HCEC 1CT (cell line): ENCODE measurements around the gene KRTAP4-2.
"Not testable (repeated sequence)": the region's sequence is repeated elsewhere in the genome, so short reads cannot be mapped to it uniquely, and the experiment has no call there.

Experiments used
- DNase-seq: peaks from one replicate; pipeline ENCODE4 v3.0.0-alpha.2; 2017

Gene KRTAP4-2

DNA sequence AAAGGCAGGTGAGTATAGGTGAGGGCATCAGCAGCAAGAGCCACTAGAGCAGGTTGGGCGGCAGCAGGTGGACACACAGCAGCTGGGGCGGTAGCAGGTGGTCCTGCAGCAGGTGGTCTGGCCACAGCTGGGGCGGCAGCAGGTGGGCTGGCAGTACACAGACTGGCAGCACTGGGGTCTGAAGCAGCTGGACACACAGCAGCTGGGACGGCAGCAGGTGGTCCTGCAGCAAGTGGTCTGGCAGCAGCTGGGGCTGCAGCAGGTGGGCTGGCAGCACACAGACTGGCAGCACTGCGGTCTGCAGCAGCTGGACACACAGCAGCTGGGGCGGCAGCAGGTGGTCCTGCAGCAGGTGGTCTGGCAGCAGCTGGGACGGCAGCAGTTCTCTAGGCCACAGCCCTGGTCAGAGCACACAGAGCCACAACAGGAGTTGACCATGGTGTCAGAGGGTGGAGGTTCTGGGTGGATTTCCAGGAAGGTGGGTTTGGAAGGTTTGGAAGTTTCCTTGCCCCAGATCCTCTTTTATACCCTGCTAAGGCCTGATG, at the start of gene KRTAP4-2:
KRTAP4-2 (minus strand) TSS at position 495 of the 545 bp plus-strand sequence; CDS start at position 438, 57 bp downstream.
- DNase-seq, result no peak

- DNase-seq, result not testable (repeated sequence)
These were observed 48.6 kb upstream of the KRTAP4-2 start, which contains the start of gene KRTAP9-2 for GRCh38 chr17:41226598-41227095. KRTAP9-2 (plus strand) TSS chr17:41226648; CDS start chr17:41226655, 7 bp downstream.

DNA sequence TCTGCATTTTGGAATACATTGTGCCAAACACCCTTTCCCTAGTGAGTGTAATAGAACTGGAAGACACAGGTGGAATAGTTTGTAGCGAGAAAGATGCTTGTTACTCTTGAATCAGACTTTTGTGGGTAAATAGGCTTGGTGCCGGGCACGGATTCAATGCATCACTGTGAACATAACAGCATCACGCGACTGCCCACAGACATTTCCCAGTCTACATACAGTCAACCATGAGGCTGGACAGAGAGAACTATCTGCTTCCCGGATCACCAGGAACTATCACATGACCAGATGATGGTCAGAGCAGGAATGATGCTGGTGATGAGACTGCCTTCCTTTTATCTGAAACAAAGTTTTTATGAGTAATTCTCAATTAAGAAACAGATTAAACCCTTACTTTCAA, 48.0 kb upstream of the KRTAP4-2 start:
- no peak for DNase-seq

- peak; percentile 1 for DNase-seq
These were observed 45.8 kb upstream of the KRTAP4-2 start for GRCh38 chr17:41223821-41224220.

DNA sequence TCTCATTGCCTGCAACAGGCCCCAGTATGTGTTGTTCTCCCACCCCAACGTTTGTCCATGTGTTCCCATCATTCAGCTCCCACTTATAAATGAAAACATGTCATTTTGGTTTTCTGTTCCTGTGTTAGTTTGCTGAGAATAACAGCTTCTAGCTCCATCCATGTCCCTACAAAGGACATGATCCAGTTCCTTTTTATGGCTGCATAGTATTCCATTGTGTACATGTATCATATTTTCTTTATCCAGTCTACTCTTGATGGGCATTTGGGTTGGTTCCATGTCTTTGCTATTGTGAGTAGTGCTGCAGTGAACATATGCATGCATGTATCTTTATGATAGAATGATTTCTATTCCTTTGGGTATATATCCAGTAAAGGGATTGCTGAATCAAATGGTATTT, 37.7 kb upstream of the KRTAP4-2 start:
- DNase-seq, result no peak

GRCh38 chr17:41212524-41213169, 34.6 kb upstream of the KRTAP4-2 start:
- no peak for DNase-seq

- peak; percentile 48 for DNase-seq
These were observed 33.9 kb upstream of the KRTAP4-2 start for GRCh38 chr17:41211845-41212466.

DNA sequence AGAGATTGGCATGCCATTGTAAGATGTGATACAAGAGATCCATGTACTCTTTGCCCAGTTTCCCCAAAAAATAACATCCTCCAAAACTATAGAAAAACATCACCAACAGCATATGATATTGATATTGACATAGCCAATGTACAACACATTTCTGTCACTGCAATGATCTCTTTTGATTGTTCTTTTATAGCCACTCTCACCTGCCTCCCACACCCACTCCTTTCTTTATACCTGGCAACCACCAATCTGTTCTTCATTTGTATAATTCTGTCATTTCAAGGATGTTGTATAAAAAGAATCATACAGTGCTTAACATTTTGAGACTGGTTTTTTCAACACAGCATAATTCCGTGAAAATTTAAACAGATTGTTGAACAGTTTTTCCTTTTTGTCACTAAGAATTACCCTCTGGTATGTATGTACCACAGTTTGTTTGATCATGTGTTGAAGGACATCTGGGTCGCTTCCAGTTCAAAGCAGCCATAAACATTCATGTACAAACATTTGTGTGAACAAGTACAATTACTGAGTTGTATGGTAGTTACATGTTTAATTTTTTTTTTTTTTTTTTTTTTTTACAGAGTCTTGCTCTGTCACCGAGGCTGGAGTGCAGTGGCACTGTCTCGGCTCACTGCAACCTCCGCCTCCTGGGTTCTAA, 21.5 kb upstream of the KRTAP4-2 start:
- no peak for DNase-seq

- DNase-seq, result no peak
These were observed 18.0 kb upstream of the KRTAP4-2 start for GRCh38 chr17:41196068-41196467.

GRCh38 chr17:41190328-41190727, 12.3 kb upstream of the KRTAP4-2 start:
- no peak for DNase-seq

GRCh38 chr17:41189837-41190318, 11.9 kb upstream of the KRTAP4-2 start, which contains the start of gene KRTAP9-1:
KRTAP9-1 (plus strand) TSS chr17:41189887; CDS start chr17:41189887, 0 bp downstream.
- not testable (repeated sequence) for DNase-seq

DNA sequence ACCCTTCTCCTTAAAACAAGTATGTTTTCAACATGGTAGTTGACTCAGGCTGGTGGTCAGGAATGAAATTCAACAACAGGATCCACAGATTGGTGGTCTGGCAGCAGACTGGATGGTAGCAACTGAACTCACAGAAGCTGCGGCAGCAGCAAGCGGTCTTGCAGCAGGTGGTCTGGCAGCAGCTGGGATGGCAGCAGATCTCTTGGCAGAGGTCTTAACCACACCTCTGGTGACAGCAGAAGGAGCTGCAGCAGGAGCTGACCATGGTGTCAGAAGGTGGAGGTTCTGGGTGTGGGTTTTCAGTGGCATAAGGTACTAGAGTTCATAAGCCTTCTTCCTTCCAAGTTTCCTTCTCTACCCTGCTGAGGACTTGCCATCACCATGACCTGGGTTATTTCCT, 8.9 kb upstream of the KRTAP4-2 start:
- no peak for DNase-seq

DNA sequence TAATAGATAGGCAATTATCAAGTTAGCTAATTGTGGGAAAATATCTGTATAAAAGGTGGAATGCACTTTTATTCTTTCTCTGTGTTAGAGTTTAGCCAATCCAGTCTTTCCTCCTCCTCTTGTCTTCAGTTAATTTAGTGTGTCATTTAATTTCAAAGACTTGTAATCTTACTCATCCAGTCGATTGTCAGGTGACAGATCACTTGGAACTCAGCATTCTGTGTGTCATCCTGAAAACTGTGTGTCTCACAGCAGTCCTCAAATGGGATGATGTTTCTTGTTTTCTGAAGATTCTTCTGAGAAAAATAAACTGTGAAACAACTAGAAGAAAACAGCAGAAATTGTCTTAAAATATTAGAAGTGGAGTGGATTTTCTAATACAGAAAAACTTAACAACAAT, 7.0 kb upstream of the KRTAP4-2 start:
- no peak for DNase-seq

DNA sequence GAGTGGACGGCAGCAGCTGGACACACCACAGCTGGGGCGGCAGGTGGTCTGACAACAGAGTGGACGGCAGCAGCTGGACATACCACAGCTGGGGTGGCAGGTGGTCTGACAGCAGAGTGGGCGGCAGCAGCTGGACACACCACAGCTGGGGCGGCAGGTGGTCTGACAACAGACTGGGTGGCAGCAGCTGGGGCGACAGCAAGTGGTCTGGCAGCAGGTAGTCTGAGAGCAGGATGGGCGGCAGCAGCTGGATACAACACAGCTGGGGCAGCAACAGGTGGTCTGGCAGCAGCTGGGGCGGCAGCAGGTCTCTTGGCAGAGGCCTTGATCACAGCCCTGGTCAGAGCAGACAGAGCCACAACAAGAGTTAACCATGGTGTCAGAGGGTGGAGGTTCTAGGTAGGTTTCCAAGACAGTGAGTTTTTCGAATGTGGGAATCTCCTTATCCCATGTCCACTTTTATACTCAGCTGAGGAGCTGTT, 6.5 kb upstream of the KRTAP4-2 start, which contains the start of gene KRTAP4-1:
KRTAP4-1 (minus strand) TSS at position 432 of the 482 bp plus-strand sequence; CDS start at position 375, 57 bp downstream.
- no peak for DNase-seq

DNA sequence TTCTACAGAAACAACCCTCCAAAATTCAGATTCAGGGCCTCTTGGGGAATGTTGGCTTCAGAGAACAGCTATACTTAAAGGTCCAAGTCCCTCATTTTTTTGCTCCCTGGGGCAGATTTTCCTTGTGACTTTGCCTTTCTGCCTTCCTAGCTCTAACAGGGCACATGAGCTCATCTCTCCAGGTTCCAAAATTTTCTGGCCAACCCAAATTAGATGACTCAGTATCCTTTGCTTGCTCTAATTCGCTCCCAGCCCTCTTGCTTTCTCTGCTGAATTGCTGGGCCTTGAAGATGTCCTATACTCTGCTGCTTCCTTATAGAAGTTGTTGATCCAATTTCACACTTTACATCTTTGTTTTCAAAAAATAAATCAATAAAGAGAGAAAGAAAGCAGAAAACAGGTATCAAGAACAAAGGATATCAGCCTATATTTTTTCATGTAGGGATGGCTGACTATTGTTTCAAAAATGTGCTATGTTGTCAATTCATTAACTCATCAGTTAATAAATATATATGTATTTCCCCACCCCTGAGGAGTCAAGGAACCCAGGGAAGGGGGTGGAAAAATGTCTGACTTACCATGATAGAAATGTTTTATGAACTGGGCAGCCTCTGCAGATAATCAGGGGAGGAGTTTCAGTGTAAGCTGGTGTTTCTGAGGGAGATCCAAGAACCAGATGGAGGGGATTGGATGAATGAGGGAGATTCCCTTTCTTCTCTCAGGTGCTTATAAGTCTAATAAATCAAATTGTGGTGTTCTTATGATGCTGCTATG, 1.0 kb upstream of the KRTAP4-2 start:
- peak; percentile 59 for DNase-seq

- DNase-seq, result peak; percentile 84
These were observed 320 bp upstream of the KRTAP4-2 start for GRCh38 chr17:41178341-41178740.

GRCh38 chr17:41176744-41177387, 1.2 kb downstream of the KRTAP4-2 start:
- no peak for DNase-seq

DNA sequence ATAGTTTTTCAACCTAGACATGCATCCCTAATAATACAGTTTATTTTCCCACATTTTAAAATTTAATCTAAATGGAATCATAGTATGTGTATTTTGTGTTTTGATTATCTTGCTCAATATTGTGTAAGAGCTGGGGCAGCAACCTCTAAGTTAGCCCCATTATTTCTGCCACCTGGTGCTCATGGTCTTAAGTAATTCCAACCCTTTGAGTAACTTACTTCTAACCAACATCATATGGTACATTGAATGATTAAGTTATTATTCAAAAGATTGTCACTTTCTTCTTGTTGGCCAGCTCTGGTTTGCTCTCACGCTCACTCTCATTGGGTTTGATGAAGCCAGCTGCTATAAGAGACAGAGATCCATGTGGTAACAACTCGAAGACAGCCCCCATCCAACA, 6.1 kb downstream of the KRTAP4-2 start:
- peak; percentile 75 for DNase-seq

DNA sequence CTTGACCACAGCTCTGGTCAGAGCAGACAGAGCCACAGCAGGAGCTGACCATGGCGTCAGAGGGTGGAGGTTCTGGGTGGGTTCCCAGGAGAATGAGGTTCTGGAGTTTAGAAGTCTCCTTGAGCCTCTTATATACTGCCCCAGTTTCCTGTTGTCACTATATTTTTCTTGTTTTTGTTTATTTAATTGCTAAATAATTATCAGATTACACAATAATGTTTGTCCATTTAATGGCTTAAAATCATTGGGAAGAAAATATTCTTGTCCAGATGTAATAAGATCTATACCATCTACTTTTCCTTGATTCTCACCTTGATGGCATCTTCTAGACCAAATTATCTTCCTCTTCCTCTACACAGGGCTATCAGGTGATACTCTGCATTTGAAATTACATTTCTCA, 9.9 kb downstream of the KRTAP4-2 start, which contains the start of gene KRTAP4-3:
KRTAP4-3 (minus strand) TSS at position 101 of the 400 bp plus-strand sequence; CDS start at position 52, 49 bp downstream.
- no peak for DNase-seq

DNA sequence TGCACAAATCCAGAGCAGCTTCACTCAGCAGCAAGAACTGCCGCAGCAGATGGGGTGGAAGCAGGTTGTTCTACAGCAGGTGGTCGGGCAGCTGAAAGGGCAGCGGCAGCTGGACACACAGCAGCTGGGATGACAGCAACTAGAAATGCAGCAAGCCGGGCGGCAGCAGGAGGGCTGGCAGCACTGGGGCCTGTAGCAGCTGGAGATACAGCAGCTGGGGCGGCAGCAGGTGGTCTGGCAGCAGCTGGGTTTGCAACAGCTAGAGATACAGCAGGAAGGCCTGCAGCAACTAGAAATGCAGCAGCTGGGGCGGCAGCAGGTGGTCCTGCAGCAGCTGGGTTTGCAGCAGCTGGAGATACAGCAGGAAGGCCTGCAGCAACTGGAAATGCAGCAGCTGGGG, 10.5 kb downstream of the KRTAP4-2 start:
- DNase-seq, result no peak

- DNase-seq, result no peak
These were observed 14.2 kb downstream of the KRTAP4-2 start for GRCh38 chr17:41163828-41164227.
